Neural cell (in vitro differentiated cells): ENCODE measurements around the gene ARHGEF1.

Experiments used
- EP300 ChIP-seq: fragments of 450-650 bp; conservative IDR thresholded peaks from 2 replicates; pipeline ENCODE4 v1.6.1; 2014; ENCODE audit warnings: antibody characterized with exemption, mild to moderate bottlenecking, moderate library complexity; ENCODE audit not compliant: poor library complexity, severe bottlenecking
- EZH2 ChIP-seq: fragments of 200-600, 300-800 bp; shearing (Covaris generic), sonication (generic); IDR thresholded peaks from 2 replicates; pipeline ENCODE4 v1.6.1; 2014; ENCODE audit warnings: antibody characterized with exemption, low read length, borderline replicate concordance, mild to moderate bottlenecking; ENCODE audit not compliant: insufficient read depth, poor library complexity, severe bottlenecking
- MXI1 ChIP-seq: fragments of 450-650 bp; conservative IDR thresholded peaks from 2 replicates; pipeline ENCODE4 v1.6.1; 2014; ENCODE audit warnings: antibody characterized with exemption, mild to moderate bottlenecking; ENCODE audit not compliant: poor library complexity, severe bottlenecking
- POLR2AphosphoS5 ChIP-seq: IDR thresholded peaks from 2 replicates; pipeline ENCODE4 v1.6.1; 2012
- REST ChIP-seq: IDR thresholded peaks from 2 replicates; pipeline ENCODE4 v1.6.1; 2012; ENCODE audit warnings: borderline replicate concordance
- TAF1 ChIP-seq: IDR thresholded peaks from 2 replicates; pipeline ENCODE4 v1.6.1; 2012; ENCODE audit warnings: low read depth
- TF ChIP-seq, protein P1 (sequence below): fragments of 450-650 bp; IDR thresholded peaks from 2 replicates; pipeline ENCODE4 v1.5.1; 2014; ENCODE audit warnings: antibody characterized with exemption, mild to moderate bottlenecking, moderate library complexity; ENCODE audit not compliant: poor library complexity, severe bottlenecking

- TF ChIP-seq, protein P1, sequence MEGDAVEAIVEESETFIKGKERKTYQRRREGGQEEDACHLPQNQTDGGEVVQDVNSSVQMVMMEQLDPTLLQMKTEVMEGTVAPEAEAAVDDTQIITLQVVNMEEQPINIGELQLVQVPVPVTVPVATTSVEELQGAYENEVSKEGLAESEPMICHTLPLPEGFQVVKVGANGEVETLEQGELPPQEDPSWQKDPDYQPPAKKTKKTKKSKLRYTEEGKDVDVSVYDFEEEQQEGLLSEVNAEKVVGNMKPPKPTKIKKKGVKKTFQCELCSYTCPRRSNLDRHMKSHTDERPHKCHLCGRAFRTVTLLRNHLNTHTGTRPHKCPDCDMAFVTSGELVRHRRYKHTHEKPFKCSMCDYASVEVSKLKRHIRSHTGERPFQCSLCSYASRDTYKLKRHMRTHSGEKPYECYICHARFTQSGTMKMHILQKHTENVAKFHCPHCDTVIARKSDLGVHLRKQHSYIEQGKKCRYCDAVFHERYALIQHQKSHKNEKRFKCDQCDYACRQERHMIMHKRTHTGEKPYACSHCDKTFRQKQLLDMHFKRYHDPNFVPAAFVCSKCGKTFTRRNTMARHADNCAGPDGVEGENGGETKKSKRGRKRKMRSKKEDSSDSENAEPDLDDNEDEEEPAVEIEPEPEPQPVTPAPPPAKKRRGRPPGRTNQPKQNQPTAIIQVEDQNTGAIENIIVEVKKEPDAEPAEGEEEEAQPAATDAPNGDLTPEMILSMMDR: no peak
- TF ChIP-seq TAF1 (no peak), REST (no peak), EZH2 (no peak), MXI1 (no peak), POLR2AphosphoS5 (no peak), EP300 (no peak)
Observed at GRCh38 chr19:41910992-41911888, 28.3 kb downstream of the ARHGEF1 start.
